ENCODE measurements around the gene RAB19. TPM values are rescaled to one million over a fixed set of nuclear protein-coding genes. Genes with fewer than 3 reads are reported as not detected.

RAB19 gene
- total and polyA plus RNA-seq, 10 of the 15 experiments (the other 5 are each of a cell fraction or from before 2014, with no cell fraction given) = 0.14 to 1.0 (median 0.23) TPM; not detected in 5

GRCh38 chr7:140423501-140423900 is 19.6 kb downstream of the RAB19 start (continued):
- TF ChIP-seq, protein P1, sequence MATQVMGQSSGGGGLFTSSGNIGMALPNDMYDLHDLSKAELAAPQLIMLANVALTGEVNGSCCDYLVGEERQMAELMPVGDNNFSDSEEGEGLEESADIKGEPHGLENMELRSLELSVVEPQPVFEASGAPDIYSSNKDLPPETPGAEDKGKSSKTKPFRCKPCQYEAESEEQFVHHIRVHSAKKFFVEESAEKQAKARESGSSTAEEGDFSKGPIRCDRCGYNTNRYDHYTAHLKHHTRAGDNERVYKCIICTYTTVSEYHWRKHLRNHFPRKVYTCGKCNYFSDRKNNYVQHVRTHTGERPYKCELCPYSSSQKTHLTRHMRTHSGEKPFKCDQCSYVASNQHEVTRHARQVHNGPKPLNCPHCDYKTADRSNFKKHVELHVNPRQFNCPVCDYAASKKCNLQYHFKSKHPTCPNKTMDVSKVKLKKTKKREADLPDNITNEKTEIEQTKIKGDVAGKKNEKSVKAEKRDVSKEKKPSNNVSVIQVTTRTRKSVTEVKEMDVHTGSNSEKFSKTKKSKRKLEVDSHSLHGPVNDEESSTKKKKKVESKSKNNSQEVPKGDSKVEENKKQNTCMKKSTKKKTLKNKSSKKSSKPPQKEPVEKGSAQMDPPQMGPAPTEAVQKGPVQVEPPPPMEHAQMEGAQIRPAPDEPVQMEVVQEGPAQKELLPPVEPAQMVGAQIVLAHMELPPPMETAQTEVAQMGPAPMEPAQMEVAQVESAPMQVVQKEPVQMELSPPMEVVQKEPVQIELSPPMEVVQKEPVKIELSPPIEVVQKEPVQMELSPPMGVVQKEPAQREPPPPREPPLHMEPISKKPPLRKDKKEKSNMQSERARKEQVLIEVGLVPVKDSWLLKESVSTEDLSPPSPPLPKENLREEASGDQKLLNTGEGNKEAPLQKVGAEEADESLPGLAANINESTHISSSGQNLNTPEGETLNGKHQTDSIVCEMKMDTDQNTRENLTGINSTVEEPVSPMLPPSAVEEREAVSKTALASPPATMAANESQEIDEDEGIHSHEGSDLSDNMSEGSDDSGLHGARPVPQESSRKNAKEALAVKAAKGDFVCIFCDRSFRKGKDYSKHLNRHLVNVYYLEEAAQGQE (IDR thresholded peaks at IDR 0.05; ENCODE audit: low read depth, low read length) = no peak

GRCh38 chr7:140425718-140426117 is 21.9 kb downstream of the RAB19 start:
- Histone ChIP-seq H4K20me1 (ENCODE audit: control insufficient read depth, insufficient read depth) (no peaks in the 10 kb centered on the region), H3K27ac (ENCODE audit: control insufficient read depth, insufficient read depth) (no peak overlapping the region), H3K4me3 (no peak overlapping the region), H3K79me2 (ENCODE audit: control insufficient read depth, insufficient read depth, low read length) (no peaks in the 10 kb centered on the region), H3K9me3 (replicated peaks; ENCODE audit: control insufficient read depth, insufficient read depth, low read length) (no peaks in the 10 kb centered on the region), H2AFZ (ENCODE audit: control insufficient read depth, low read depth, low read length) (no peak overlapping the region), H3K4me1 (ENCODE audit: control insufficient read depth, insufficient read depth, low read length) (no peaks in the 10 kb centered on the region), H3K36me3 (ENCODE audit: control insufficient read depth in 2 of 2, insufficient read depth in 2 of 2, low read length in 1 of 2) (no peaks in the 10 kb centered on the region), H3K9ac (ENCODE audit: control insufficient read depth, insufficient read depth, low read length) (no peak overlapping the region), H3K27me3 (replicated peaks in 1 of 2; ENCODE audit: control insufficient read depth in 2 of 2, insufficient read depth in 2 of 2, low read length in 1 of 2) (no peaks in the 10 kb centered on the region), H3K4me2 (ENCODE audit: control insufficient read depth, insufficient read depth) (no peak overlapping the region)
- no TSS peak for BruUV-seq (replicated peaks)
- CTCF ChIA-PET = interaction anchor here (0.6 kb wide), 1 partner anchor 830 kb away, joined by 3 read pairs; no protein-coding TSS in a partner anchor
- RAD21 ChIA-PET (ENCODE audit: unreplicated experiment) = no interaction called here
- 62% methylated on average over 12 of the region's 12 CpGs for WGBS (ENCODE audit: insufficient coverage, insufficient replicate concordance, low lambda C conversion rate, missing lambda C conversion rate)
- FAIRE-seq (no peak), DNase-seq (ENCODE audit: low read depth, low spot score) (no peak), ATAC-seq (no peak)
- intact Hi-C loops (cut with micrococcal nuclease; ENCODE audit: unreplicated experiment) (no loop called here), in situ Hi-C loops (cut with MboI) (no loop called here)
- SMC1A ChIA-PET (ENCODE audit: uncharacterized antibody, unreplicated experiment) = no interaction called here
- TF ChIP-seq SMAD5 (IDR thresholded peaks at IDR 0.05; ENCODE audit: low read depth) = no peak
- TF ChIP-seq NR2C1 (IDR thresholded peaks at IDR 0.05) = no peak
- no peak for TF ChIP-seq RBBP5 (conservative IDR thresholded peaks at IDR 0.05)
- TF ChIP-seq DPF2 (IDR thresholded peaks at IDR 0.05) = no peak
- no peak for TF ChIP-seq IKZF1 (conservative IDR thresholded peaks at IDR 0.05)
- no peak for TF ChIP-seq STAT1 (conservative IDR thresholded peaks at IDR 0.05)
- no peak for TF ChIP-seq RAD21 (IDR thresholded peaks at IDR 0.05; ENCODE audit: insufficient read depth, low read depth, low read length)
- TF ChIP-seq TBL1XR1 (IDR thresholded peaks at IDR 0.05; ENCODE audit: low read depth, low read length) = no peak
- no peak for TF ChIP-seq KDM1A (IDR thresholded peaks at IDR 0.05; ENCODE audit: borderline replicate concordance)
- TF ChIP-seq CHD2 (IDR thresholded peaks at IDR 0.05; ENCODE audit: borderline replicate concordance, low read depth, low read length) = no peak
- TF ChIP-seq GATAD2B (conservative IDR thresholded peaks at IDR 0.05; ENCODE audit: low read depth) = no peak
- no peak for TF ChIP-seq TCF3 (IDR thresholded peaks at IDR 0.05; ENCODE audit: borderline replicate concordance, insufficient read depth, low read depth, low read length)
- no peak for TF ChIP-seq RB1 (IDR thresholded peaks at IDR 0.05; ENCODE audit: borderline replicate concordance)
- no peak for TF ChIP-seq ZNF24 (IDR thresholded peaks at IDR 0.05)
- no peak for TF ChIP-seq IRF4 (IDR thresholded peaks at IDR 0.05; ENCODE audit: low read depth, low read length)
- TF ChIP-seq HDAC2 (IDR thresholded peaks at IDR 0.05) = no peak
- TF ChIP-seq MXI1 (IDR thresholded peaks at IDR 0.05; ENCODE audit: low read depth, low read length) = no peak
- POLR2A ChIA-PET = no interaction called here
